Ovary (tissue), 3 donors: Measurements from ENCODE around the gene ADAMTS2.

Source experiments
- CTCF ChIP-seq, 3 donors: fragments of 450-650 bp in 2 of 3; fragments of 200-600 bp in 1 of 3; IDR thresholded peaks; one replicate each; pipeline versions ENCODE4 v1.5.1 to v1.8.0; 2016 to 2022; ENCODE audit warnings: antibody characterized with exemption in 3 of 3, mild to moderate bottlenecking in 1 of 3
- EP300 ChIP-seq: sonication (generic); formaldehyde crosslinking; IDR thresholded peaks from one replicate; pipeline ENCODE4 v1.6.1; 2017; ENCODE audit warnings: antibody characterized with exemption
- POLR2A ChIP-seq: fragments of 450-650 bp; IDR thresholded peaks from one replicate; pipeline ENCODE4 v1.6.1; 2017; ENCODE audit warnings: antibody characterized with exemption, mild to moderate bottlenecking, moderate library complexity
- donor health status: DM: no; HTN: no; CAD: no.

- TF ChIP-seq CTCF (IDR thresholded peaks at IDR 0.05) (no peak), POLR2A (no peak), EP300 (no peak)
Observed at GRCh38 chr5:179264053-179264782, 81.0 kb downstream of the ADAMTS2 start.
